IPS-20b (cell line): ENCODE measurements around the gene OR9Q1.

Experiments used
- H3K27ac ChIP-seq: one replicate; pipeline ENCODE4 v1.5.1; 2013; ENCODE audit warnings: low read length
- H3K27me3 ChIP-seq: 2 replicates; pipeline ENCODE4 v1.6.1; 2013; ENCODE audit warnings: mild to moderate bottlenecking, low read length, inconsistent platforms; ENCODE audit not compliant: insufficient read depth
- H3K36me3 ChIP-seq: 2 replicates; pipeline ENCODE4 v1.6.1; 2013; ENCODE audit warnings: low read depth, mild to moderate bottlenecking, inconsistent platforms, low read length, moderate library complexity; ENCODE audit not compliant: insufficient read depth
- H3K4me1 ChIP-seq: 2 replicates; pipeline ENCODE4 v1.6.1; 2013; ENCODE audit warnings: mild to moderate bottlenecking, control low read depth, inconsistent platforms, low read length, moderate library complexity; ENCODE audit not compliant: insufficient read depth
- H3K4me3 ChIP-seq: 2 replicates; pipeline ENCODE4 v1.5.1; 2013; ENCODE audit warnings: mild to moderate bottlenecking, low read length, inconsistent platforms
- H3K9ac ChIP-seq: 2 replicates; pipeline ENCODE4 v1.6.1; 2013; ENCODE audit warnings: low read depth, mild to moderate bottlenecking, inconsistent platforms, low read length, moderate library complexity
- H3K9me3 ChIP-seq: 2 replicates; pipeline ENCODE4 v1.6.1; 2013; ENCODE audit warnings: mild to moderate bottlenecking, low read depth, low read length, inconsistent platforms; ENCODE audit not compliant: insufficient read depth

OR9Q1 gene

DNA sequence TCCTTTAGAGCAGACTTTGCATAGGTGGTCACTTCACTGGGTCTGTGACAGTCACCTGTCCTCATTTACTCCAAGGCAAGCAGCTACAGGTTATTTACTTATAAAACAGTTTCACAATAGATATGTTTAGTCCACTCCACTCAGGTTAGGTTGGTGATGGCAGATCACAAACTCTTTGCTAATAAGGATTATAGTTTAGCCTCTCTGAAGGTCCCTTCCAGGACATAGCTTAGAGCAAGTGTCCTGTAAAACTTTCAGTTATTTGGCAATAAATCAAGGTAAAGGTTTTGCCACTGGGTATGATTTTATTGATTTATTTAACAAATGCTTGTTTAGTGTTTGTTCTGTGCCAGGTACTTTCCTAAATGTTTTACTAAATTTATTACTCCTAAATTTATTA is 15.9 kb downstream of the OR9Q1 start:
- Histone ChIP-seq H3K9me3 (peaks cover 6% of the 10 kb centered on the region; the same call in 1 of the 2 replicates), H3K9ac (no peak overlapping the region), H3K27ac (no peak overlapping the region), H3K4me1 (no peaks in the 10 kb centered on the region), H3K27me3 (no peaks in the 10 kb centered on the region), H3K4me3 (no peak overlapping the region), H3K36me3 (no peaks in the 10 kb centered on the region)

DNA sequence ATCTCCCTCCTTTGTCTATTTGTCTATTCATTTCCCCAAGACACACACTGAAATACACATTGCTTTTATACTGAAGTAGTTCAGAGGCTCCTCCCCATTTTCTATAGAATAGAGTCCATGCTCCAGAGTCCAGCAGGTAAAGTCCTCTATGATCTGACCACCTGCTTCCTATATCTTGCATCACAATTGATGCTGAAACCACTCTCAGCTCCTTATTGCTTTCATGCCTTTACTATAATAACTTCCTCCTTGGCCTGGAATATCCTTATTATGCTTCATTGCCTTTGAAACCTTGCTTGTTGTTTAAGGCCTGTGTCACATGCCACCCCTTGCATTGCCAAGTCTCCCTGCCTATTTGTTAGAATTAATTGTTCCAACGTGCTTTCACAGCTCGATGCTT is 19.7 kb downstream of the OR9Q1 start:
- Histone ChIP-seq H3K4me3 (no peak overlapping the region), H3K9ac (no peak overlapping the region), H3K9me3 (no peaks in the 10 kb centered on the region), H3K4me1 (no peaks in the 10 kb centered on the region), H3K36me3 (no peaks in the 10 kb centered on the region), H3K27me3 (no peaks in the 10 kb centered on the region), H3K27ac (no peak overlapping the region)

DNA sequence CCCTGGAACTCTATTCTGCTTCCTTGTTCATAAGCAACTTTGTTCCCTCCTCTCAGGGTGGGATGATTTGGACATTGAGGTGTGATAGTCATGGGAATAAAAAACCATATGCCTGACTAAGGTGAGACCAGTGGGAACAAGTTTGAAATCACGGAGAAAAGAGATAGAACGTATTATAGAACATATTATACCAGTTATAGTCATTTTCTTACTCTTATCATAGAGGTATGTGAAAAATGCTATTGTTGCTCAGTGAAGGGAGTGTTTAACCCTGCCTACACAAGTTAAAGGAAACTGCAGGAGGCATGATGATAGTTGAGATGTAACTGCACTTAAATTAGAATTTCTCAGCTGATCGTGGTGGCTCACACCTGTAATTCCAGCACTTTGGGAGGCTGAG is 22.6 kb downstream of the OR9Q1 start:
- Histone ChIP-seq H3K36me3 (no peaks in the 10 kb centered on the region), H3K27me3 (no peaks in the 10 kb centered on the region), H3K4me1 (no peaks in the 10 kb centered on the region), H3K4me3 (no peak overlapping the region), H3K9me3 (no peaks in the 10 kb centered on the region), H3K9ac (no peak overlapping the region), H3K27ac (no peak overlapping the region)

DNA sequence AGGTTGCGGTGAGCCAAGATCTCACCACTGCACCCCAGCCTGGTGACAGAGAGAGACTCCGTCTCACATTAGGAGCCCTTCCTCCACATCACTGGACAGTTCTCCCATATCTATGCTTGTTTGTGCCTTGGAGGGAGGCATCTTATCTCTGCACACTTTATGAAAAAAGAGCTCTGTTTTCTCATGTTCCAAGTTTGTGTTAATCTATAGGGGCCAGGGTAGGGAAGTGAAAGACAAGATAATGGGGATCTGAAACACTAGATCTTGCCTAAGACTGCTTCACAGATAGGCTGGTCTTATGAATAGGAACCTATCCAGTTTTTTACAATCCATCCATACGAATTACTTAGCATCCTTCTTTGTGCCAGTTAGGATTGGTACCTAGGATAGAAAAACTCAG is 24.1 kb downstream of the OR9Q1 start:
- no peak overlapping the region for H3K4me3 ChIP-seq

DNA sequence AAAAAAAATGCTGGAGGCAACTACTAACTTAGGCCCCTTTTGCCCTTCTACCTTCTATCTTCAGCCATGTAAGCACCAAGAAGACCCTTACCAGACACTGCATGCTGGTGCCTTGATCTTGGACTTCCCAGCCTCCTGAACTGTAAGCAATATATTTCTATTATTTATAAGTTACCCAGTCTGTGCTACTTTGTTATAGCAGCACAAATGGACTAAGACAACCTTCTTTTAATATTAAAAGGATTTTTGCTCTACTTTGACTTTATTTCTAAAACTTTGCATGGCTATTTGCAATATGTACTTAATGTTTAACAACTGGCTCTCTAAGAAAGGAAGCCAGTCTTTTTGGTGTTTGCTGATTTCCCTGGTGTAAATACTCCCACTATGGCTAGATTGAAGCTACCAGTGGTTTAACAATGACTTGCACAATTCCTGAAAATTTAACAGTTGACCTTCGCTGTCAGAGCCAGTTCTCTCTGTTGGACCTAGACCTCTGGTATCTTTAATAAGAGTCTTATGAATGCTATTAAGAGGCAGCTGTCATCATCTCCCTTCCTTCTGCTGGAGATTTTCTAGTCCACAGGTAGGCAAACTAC is 32.2 kb downstream of the OR9Q1 start:
- no peaks in the 10 kb centered on the region for H3K9me3 ChIP-seq
- peaks cover 10% of the 10 kb centered on the region for H3K4me1 ChIP-seq
- no peak overlapping the region for H3K4me3 ChIP-seq
- H3K27me3 ChIP-seq, result no peaks in the 10 kb centered on the region
- H3K27ac ChIP-seq, result no peak overlapping the region
- no peak overlapping the region for H3K9ac ChIP-seq
- no peaks in the 10 kb centered on the region for H3K36me3 ChIP-seq

More for the DNA sequence above, 24.1 kb downstream of the OR9Q1 start:
- H3K36me3 ChIP-seq, result no peaks in the 10 kb centered on the region
- H3K4me1 ChIP-seq, result no peaks in the 10 kb centered on the region
- H3K9ac ChIP-seq, result no peak overlapping the region
- no peaks in the 10 kb centered on the region for H3K9me3 ChIP-seq
- no peak overlapping the region for H3K27ac ChIP-seq
- H3K27me3 ChIP-seq, result no peaks in the 10 kb centered on the region

DNA sequence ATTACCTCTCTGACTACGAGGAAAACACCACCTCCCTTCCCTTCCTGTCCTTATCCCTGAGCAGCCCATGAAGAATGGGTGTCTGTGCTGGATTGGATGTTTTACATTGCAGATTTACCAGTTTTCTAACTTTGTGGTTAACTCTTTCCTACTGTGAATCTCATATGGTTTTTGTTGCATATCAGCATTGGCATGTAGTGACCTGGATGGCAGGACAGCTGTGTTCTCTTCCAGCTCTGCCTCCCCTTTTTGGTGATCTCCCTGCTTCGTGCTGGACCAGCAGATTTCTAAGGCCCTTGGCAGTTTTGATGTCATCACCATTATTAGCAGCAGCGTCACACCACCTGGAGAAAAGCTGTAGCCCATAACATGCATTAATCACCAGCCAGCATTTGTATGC is 33.8 kb downstream of the OR9Q1 start:
- Histone ChIP-seq H3K27me3 (no peaks in the 10 kb centered on the region), H3K4me3 (no peak overlapping the region), H3K9me3 (no peaks in the 10 kb centered on the region), H3K4me1 (peaks cover 16% of the 10 kb centered on the region), H3K36me3 (no peaks in the 10 kb centered on the region), H3K27ac (no peak overlapping the region), H3K9ac (no peak overlapping the region)

DNA sequence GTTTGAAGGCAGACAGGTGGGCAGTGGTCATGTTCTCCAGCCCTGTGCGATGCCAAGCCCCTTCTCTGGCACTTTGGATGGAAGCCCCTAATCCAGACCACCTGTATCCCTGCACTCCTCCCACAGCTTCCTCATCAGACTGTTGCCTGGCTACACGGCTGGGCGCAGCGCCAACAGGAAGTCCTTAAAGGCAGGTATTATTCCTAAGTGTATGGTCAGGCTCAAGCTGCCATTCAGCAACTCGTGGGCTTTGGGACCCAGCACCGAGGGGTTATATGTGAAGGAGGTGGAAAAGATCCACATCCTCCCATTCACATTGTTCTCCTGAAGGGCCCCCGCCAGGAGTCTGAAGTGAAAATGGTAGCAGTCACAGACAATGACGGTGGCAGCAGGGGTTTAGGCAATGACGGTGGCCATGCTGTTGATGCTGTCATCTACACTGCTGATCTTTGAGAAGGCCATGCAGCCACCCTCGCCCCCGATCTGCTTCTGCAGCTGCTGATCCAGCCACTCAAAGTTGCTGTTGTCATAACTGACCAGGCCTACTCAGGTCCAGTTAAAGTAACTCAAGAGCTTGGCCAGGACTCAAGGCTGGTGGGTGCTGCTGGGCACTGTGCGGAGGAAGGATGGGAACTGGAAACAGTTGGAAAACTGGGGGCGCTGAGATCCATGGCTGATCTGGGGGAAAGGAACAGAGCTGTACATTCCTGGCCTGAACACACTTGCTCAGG is 34.8 kb downstream of the OR9Q1 start:
- no peaks in the 10 kb centered on the region for H3K36me3 ChIP-seq
- no peaks in the 10 kb centered on the region for H3K27me3 ChIP-seq
- peaks cover 16% of the 10 kb centered on the region for H3K4me1 ChIP-seq
- H3K27ac ChIP-seq, result peak overlapping the region; percentile 56
- H3K9me3 ChIP-seq, result no peaks in the 10 kb centered on the region
- no peak overlapping the region for H3K4me3 ChIP-seq
- H3K9ac ChIP-seq, result peak overlapping the region; percentile 43; the same call in 1 of the 2 replicates

DNA sequence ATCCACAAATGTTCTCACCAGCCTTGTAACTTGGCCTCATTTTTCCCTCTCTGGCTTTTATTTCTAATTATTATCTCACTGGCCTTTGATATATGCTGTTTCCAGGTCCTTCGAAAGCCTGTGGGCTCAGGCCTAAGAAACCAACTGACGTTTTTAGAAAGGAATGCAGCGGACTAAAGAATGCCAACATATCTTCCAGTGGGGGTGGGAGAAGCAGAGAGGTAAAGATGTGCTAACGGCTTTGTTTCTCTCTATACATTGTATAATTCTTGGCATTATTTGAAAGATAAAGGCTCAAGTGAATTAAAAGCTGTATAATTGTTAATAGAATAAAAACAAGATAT is 35.3 kb downstream of the OR9Q1 start:
- H3K4me3 ChIP-seq, result no peak overlapping the region
- no peaks in the 10 kb centered on the region for H3K36me3 ChIP-seq
- peaks cover 19% of the 10 kb centered on the region for H3K4me1 ChIP-seq
- peak overlapping the region; percentile 43; the same call in 1 of the 2 replicates for H3K9ac ChIP-seq
- H3K9me3 ChIP-seq, result no peaks in the 10 kb centered on the region
- no peaks in the 10 kb centered on the region for H3K27me3 ChIP-seq
- H3K27ac ChIP-seq, result peak overlapping the region; percentile 56

DNA sequence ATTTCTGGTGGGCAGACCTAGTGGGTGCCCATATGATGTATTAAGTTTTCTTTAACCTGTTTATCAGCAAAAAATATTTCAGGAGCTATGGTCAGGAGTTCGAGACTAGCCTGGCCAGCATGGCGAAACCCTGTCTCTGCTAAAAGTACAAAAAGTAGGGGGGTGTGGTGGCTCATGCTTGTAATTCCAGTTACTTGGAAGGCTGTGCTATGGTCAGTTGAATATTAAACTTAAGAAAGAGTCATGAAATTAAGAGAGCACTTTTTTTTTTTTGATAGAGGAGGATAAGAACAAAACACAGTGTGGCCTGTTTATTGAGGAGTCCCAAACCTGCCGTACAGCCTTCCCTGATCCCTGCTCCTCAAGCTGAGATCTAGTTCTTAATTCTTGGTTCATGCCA is 36.9 kb downstream of the OR9Q1 start:
- Histone ChIP-seq H3K36me3 (no peaks in the 10 kb centered on the region), H3K27ac (no peak overlapping the region), H3K9ac (no peak overlapping the region), H3K4me3 (no peak overlapping the region), H3K4me1 (peaks cover 25% of the 10 kb centered on the region), H3K27me3 (no peaks in the 10 kb centered on the region), H3K9me3 (no peaks in the 10 kb centered on the region)

DNA sequence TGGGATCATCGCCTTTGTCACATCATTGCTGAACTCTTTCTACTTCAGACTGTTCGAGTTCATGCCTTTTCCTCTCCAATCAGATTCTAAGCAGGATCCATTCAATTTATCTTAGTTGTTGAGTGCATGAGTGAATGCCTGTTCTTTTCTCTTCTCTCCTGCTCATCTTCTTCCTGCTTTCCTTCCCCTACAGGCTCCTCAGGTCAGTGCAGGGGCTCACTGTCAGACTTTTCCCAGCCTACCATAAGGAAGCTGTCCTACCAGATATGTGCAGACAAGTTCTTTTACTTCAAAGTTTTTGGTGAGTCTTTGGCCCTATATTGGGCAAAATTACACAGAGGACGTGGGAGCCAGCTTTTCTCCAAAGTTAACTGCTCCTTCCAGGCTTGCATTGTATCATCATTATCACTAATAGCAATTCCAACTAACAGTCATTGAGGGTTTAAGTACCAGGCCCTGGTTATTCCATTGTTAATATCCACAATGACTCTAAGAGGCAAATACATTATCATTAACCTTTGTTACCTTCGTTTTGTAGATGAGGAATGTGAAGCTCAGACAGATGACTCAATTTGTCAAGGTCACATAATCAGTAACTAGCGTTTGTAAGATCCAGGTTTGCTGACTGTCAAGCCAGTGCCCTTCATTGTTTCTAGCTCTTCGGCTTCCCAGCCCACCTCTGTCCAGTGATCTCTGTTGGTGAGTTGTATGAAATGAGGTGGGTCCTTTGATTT is 37.4 kb downstream of the OR9Q1 start:
- peaks cover 25% of the 10 kb centered on the region for H3K4me1 ChIP-seq
- H3K36me3 ChIP-seq, result no peaks in the 10 kb centered on the region
- H3K27me3 ChIP-seq, result no peaks in the 10 kb centered on the region
- no peak overlapping the region for H3K27ac ChIP-seq
- no peak overlapping the region for H3K4me3 ChIP-seq
- H3K9ac ChIP-seq, result no peak overlapping the region
- H3K9me3 ChIP-seq, result no peaks in the 10 kb centered on the region

DNA sequence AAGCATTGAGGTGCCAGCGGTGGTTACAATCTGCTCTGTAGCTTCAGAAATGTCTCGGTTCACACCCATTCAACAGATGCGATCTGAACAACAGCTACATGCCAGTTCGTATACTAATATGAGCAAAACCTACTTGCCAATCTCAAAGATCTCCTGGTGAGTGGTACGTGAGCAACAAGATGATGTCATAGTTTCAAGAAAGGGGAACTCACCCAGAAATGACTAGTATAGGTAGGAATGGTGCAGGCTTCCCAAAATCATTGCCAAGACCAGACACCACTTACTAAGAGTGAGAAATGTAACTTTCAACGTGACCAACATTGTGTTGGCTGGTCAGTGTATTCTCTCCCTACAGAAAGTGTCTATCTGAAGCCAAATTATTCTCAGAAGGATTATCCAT is 38.1 kb downstream of the OR9Q1 start:
- Histone ChIP-seq H3K27ac (no peak overlapping the region), H3K9me3 (no peaks in the 10 kb centered on the region), H3K27me3 (no peaks in the 10 kb centered on the region), H3K36me3 (no peaks in the 10 kb centered on the region), H3K4me1 (peaks cover 25% of the 10 kb centered on the region), H3K4me3 (no peak overlapping the region), H3K9ac (no peak overlapping the region)

DNA sequence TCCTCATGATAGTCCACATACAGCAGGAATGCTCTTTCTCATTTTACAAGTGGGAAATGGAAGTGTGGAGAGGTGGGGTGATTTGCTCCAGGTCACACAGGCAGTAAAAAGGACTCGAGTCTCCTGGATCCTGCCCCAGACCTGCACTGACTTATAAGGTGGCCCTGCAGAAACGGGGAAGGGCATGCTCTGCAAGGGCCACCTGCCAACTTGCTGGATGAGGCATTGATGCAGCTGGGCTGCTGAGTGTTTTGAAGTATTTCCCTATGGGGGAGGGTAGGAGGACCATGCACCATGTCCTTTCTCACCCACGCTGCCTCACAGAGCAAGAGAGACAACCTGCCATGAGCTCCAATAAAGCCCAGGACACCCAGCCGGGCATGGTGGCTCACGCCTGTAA is 44.0 kb downstream of the OR9Q1 start:
- H3K27me3 ChIP-seq, result no peaks in the 10 kb centered on the region
- no peak overlapping the region for H3K9ac ChIP-seq
- H3K36me3 ChIP-seq, result no peaks in the 10 kb centered on the region
- peaks cover 8% of the 10 kb centered on the region; the same call in 1 of the 2 replicates for H3K4me1 ChIP-seq
- H3K27ac ChIP-seq, result no peak overlapping the region
- H3K4me3 ChIP-seq, result no peak overlapping the region
- H3K9me3 ChIP-seq, result no peaks in the 10 kb centered on the region
